ENCODE results near the gene DNAAF1.

- TF ChIP-seq REST (IDR thresholded peaks at IDR 0.05; ENCODE audit: low read depth) (no peak), FOXM1 (IDR thresholded peaks at IDR 0.05; ENCODE audit: borderline replicate concordance, low read depth) (no peak), EGR1 (IDR thresholded peaks at IDR 0.05) (no peak), CREB1 (IDR thresholded peaks at IDR 0.05; ENCODE audit: low read depth) (no peak), MAX (IDR thresholded peaks at IDR 0.05) (no peak), RAD21 (IDR thresholded peaks at IDR 0.05; ENCODE audit: low read depth) (no peak), USF1 (IDR thresholded peaks at IDR 0.05) (no peak), TAF1 (IDR thresholded peaks at IDR 0.05; ENCODE audit: low read depth) (no peak), EP300 (IDR thresholded peaks at IDR 0.05; ENCODE audit: borderline replicate concordance) (no peak), CEBPB (IDR thresholded peaks at IDR 0.05) (no peak), YY1 (IDR thresholded peaks at IDR 0.05; ENCODE audit: low read depth) (no peak), TCF12 (IDR thresholded peaks at IDR 0.05; ENCODE audit: low read depth) (no peak)
Measured at GRCh38 chr16:84226026-84226425, 80.9 kb downstream of the DNAAF1 start.
